Type B pancreatic cell (in vitro differentiated cells): Measurements from ENCODE around the gene NTHL1. TPM values are rescaled to one million over a fixed set of nuclear protein-coding genes. Genes with fewer than 3 reads are reported as not detected.

Experiments used
- DNase-seq: peaks from one replicate; pipeline ENCODE4 v3.0.0; 2021; ENCODE audit warnings: mixed read lengths; ENCODE audit not compliant: unreplicated experiment; ENCODE audit errors: extremely low spot score
- H3K27ac Mint-ChIP-seq: 2 replicates; pipeline ENCODE4 v1.8.0; 2021; ENCODE audit warnings: mild to moderate bottlenecking, mixed read lengths
- H3K27me3 Mint-ChIP-seq: 2 replicates; pipeline ENCODE4 v1.8.0; 2021; ENCODE audit warnings: mixed read lengths
- H3K36me3 Mint-ChIP-seq: 2 replicates; pipeline ENCODE4 v1.8.0; 2021; ENCODE audit warnings: mixed read lengths
- H3K4me1 Mint-ChIP-seq: one replicate; pipeline ENCODE4 v1.8.0; 2021; ENCODE audit warnings: mixed read lengths; ENCODE audit not compliant: unreplicated experiment
- H3K4me3 Mint-ChIP-seq: 2 replicates; pipeline ENCODE4 v1.8.0; 2021; ENCODE audit warnings: mild to moderate bottlenecking, mixed read lengths
- H3K9me3 Mint-ChIP-seq: 2 replicates; pipeline ENCODE4 v1.8.0; 2021; ENCODE audit warnings: mixed read lengths
- total RNA-seq: library from RNA; stranded (reverse); gene quantifications from 2 replicates; pipeline ENCODE4 v1.2.1, GENCODE V29; 2021; ENCODE audit warnings: low replicate concordance
- TF ChIP-seq, protein P1 (sequence below): fragments of 200-600 bp; sonication (generic); conservative IDR thresholded peaks from 2 replicates; pipeline ENCODE4 v1.5.0; 2021; ENCODE audit warnings: antibody characterized with exemption, mild to moderate bottlenecking

NTHL1 gene
- total RNA-seq, 1 donor from 2014 or later = 37.6 TPM

DNA sequence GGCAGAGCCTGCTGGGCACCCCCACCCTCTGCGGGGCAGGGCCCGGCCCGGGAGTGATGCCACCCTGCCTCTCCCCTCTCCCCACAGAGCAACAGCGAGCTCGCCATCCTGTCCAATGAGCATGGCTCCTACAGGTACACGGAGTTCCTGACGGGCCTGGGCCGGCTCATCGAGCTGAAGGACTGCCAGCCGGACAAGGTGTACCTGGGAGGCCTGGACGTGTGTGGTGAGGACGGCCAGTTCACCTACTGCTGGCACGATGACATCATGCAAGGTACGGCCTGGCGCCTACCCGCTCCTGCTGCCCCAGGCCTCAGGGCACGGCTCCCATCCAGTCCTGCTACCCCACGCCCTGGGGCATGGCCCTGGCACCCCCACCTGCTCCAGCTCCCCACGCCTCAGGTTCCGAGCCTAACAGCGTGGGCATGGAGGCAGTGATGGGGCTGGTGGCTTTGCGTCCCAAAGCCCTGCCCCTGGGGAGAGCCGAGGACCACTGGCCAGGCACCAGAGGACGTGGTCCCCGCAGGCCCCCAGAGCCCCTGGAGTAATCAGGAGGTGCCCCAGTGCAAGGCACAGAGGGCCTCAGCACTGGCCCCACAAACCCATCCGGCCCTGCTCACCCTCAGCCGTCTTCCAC is 38.6 kb upstream of the NTHL1 start:
- no peak overlapping the region for H3K4me3 Mint-ChIP-seq
- TF ChIP-seq, protein P1, sequence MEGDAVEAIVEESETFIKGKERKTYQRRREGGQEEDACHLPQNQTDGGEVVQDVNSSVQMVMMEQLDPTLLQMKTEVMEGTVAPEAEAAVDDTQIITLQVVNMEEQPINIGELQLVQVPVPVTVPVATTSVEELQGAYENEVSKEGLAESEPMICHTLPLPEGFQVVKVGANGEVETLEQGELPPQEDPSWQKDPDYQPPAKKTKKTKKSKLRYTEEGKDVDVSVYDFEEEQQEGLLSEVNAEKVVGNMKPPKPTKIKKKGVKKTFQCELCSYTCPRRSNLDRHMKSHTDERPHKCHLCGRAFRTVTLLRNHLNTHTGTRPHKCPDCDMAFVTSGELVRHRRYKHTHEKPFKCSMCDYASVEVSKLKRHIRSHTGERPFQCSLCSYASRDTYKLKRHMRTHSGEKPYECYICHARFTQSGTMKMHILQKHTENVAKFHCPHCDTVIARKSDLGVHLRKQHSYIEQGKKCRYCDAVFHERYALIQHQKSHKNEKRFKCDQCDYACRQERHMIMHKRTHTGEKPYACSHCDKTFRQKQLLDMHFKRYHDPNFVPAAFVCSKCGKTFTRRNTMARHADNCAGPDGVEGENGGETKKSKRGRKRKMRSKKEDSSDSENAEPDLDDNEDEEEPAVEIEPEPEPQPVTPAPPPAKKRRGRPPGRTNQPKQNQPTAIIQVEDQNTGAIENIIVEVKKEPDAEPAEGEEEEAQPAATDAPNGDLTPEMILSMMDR = no peak
- H3K27me3 Mint-ChIP-seq = no peaks in the 10 kb centered on the region
- DNase-seq = no peak
- H3K4me1 Mint-ChIP-seq = no peaks in the 10 kb centered on the region
- no peaks in the 10 kb centered on the region for H3K9me3 Mint-ChIP-seq
- H3K36me3 Mint-ChIP-seq = no peaks in the 10 kb centered on the region
- H3K27ac Mint-ChIP-seq = no peak overlapping the region

DNA sequence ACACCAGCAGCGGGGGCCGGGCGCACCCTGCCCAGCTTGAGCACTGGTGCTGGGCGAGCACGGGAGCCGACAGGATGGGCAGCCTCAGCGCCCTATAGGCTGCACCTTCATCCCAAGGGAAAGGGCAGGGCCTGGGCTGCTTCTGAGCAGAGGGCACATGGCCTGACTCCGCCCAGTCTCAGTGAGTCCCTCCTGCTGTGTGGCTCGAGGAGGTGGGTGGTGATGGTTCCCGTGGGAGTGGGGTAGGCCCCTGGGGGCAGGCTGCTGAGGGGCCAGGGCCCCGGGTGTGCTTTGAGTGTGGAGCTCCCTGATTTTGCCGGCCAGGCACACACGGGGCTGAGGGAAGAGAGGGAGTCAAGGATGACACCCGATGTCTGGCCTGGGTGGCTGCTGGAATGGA is 38.0 kb upstream of the NTHL1 start:
- Mint-ChIP-seq H3K9me3 (no peaks in the 10 kb centered on the region), H3K4me3 (no peak overlapping the region), H3K27me3 (no peaks in the 10 kb centered on the region), H3K36me3 (no peaks in the 10 kb centered on the region), H3K27ac (no peak overlapping the region), H3K4me1 (no peaks in the 10 kb centered on the region)
- TF ChIP-seq, protein P1 = no peak
- no peak for DNase-seq

DNA sequence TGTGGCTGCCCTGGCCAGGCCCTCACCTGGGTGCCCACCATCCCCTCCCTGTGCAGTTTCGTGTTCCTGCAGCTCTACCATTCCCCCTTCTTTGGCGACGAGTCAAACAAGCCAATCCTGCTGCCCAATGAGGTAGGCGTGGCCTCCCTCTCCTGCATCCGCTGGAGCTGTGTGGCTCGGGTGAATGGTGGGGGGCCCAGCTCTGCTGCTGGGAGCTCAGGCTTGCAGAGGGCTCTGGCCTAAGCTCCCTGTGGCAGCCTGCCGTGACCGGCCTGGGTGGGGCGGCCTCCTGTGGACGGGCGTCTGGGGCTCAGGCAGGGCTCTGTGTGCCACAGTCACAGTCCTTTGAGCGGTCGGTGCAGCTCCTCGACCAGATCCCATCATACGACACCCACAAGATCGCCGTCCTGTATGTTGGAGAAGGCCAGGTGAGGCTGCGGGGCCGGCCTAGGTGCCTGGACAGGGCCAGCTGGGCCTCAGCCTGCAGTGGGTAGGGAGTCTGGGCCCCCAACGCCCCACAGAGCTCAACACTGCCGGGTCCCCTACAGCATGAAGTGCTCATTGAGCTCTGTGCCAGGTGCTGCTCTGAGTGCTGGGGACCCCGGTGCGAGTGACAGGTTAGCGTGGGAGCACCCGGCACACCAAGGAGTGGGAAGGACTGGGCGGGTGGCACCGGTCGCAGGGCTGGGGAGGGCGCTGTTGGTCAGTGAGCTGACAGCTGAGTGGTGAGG is 37.4 kb upstream of the NTHL1 start:
- DNase-seq = no peak
- H3K36me3 Mint-ChIP-seq = no peaks in the 10 kb centered on the region
- no peaks in the 10 kb centered on the region for H3K27me3 Mint-ChIP-seq
- no peak overlapping the region for H3K27ac Mint-ChIP-seq
- no peak overlapping the region for H3K4me3 Mint-ChIP-seq
- TF ChIP-seq, protein P1 = no peak
- no peaks in the 10 kb centered on the region for H3K9me3 Mint-ChIP-seq
- no peaks in the 10 kb centered on the region for H3K4me1 Mint-ChIP-seq

DNA sequence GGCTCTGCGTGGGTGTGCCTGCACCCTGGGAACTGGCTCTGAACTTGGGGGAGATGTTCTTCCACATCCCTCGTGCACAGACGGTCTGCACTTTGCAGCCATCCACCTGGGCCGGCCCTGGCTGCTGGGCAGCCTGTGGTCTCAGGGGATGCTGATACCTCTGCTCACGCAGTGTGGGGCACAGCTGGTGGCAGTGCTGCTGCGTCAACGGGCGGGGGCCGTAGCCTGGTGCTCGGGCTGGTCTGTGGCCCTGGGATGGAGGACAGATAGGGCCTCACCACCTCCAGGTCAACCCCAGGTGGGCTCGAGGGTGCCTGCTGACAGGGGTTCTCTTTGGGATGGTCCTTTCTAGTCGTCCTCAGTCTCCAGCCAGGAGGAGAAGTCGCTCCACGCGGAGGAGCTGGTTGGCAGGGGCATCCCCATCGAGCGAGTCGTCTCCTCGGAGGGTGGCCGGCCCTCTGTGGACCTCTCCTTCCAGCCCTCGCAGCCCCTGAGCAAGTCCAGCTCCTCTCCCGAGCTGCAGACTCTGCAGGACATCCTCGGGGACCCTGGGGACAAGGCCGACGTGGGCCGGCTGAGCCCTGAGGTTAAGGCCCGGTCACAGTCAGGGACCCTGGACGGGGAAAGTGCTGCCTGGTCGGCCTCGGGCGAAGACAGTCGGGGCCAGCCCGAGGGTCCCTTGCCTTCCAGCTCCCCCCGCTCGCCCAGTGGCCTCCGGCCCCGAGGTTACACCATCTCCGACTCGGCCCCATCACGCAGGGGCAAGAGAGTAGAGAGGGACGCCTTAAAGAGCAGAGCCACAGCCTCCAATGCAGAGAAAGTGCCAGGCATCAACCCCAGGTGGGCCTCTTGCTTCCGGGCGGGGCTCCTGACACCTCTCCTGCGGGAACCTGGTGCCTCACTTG is 36.5 kb upstream of the NTHL1 start:
- H3K36me3 Mint-ChIP-seq = no peaks in the 10 kb centered on the region
- no peaks in the 10 kb centered on the region for H3K4me1 Mint-ChIP-seq
- no peak overlapping the region for H3K27ac Mint-ChIP-seq
- no peaks in the 10 kb centered on the region for H3K27me3 Mint-ChIP-seq
- H3K9me3 Mint-ChIP-seq = no peaks in the 10 kb centered on the region
- no peak for DNase-seq
- TF ChIP-seq, protein P1 = no peak
- H3K4me3 Mint-ChIP-seq = no peak overlapping the region

DNA sequence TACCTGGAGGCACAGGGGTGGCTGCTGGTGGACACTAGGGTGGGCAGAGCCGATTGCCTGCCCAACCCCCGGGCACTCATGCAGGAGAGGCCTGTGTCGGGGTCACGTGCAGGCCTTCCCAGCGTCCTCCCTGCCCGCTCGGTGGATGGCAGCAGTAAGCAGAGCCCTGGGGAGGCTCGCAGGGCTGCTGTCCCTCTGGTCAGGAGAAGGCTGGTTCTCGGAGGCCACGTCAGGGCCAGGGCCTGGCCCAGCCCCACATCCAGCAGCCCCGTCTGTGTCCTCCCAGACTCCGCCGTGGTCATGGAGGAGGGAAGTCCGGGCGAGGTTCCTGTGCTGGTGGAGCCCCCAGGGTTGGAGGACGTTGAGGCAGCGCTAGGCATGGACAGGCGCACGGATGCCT is 35.8 kb upstream of the NTHL1 start:
- Mint-ChIP-seq H3K9me3 (no peaks in the 10 kb centered on the region), H3K4me1 (no peaks in the 10 kb centered on the region), H3K4me3 (no peak overlapping the region), H3K27me3 (no peaks in the 10 kb centered on the region), H3K36me3 (no peaks in the 10 kb centered on the region), H3K27ac (no peak overlapping the region)
- TF ChIP-seq, protein P1 = no peak
- DNase-seq = no peak
